Muscle of arm (tissue), 12 donors: ENCODE results near the gene SLC6A9. TPM values are rescaled to one million over a fixed set of nuclear protein-coding genes. Genes with fewer than 3 reads are reported as not detected.
A peak's percentile ranks its signal among the peaks of the same experiment; 100 is the strongest.

Experiments
- DNase-seq: peaks from one replicate; pipeline ENCODE4 v3.0.0-alpha.2; 2013
- polyA plus RNA-seq, 12 donors: library from polyadenylated mRNA; unstranded; fragments of 120-200 nt; gene quantifications; one replicate each; pipeline ENCODE4 v1.2.1, GENCODE V29; 2013; ENCODE audit not compliant: insufficient read length in 12 of 12

Gene SLC6A9
- polyA plus RNA-seq, 12 donors = 2.5 to 11.3 (median 3.5) TPM; not detected in 1

GRCh38 chr1:44002165-44002564, 29.1 kb downstream of the SLC6A9 start:
- DNase-seq = no peak

- no peak for DNase-seq
Observed at GRCh38 chr1:44000122-44000665, 31.1 kb downstream of the SLC6A9 start.

- no peak for DNase-seq
Observed at GRCh38 chr1:43999455-43999854, 31.8 kb downstream of the SLC6A9 start.

GRCh38 chr1:43998000-43998378, 33.3 kb downstream of the SLC6A9 start:
- DNase-seq = no peak

- no peak for DNase-seq
Observed at GRCh38 chr1:43997295-43997999, 33.8 kb downstream of the SLC6A9 start.

GRCh38 chr1:43996733-43997115, 34.5 kb downstream of the SLC6A9 start:
- no peak for DNase-seq

GRCh38 chr1:43995984-43996732, 35.1 kb downstream of the SLC6A9 start:
- DNase-seq = no peak

- no peak for DNase-seq
Observed at GRCh38 chr1:43994794-43995790, 36.2 kb downstream of the SLC6A9 start.

- no peak for DNase-seq
Observed at GRCh38 chr1:43994071-43994470, 37.2 kb downstream of the SLC6A9 start.

- DNase-seq = no peak
Observed at GRCh38 chr1:43993206-43993914, 37.9 kb downstream of the SLC6A9 start.

- DNase-seq = no peak
Observed at GRCh38 chr1:43992232-43992995, 38.8 kb downstream of the SLC6A9 start.

- peak; percentile 72 for DNase-seq
Observed at GRCh38 chr1:43991476-43992231, 39.6 kb downstream of the SLC6A9 start, which contains the start of gene CCDC24. CCDC24 (plus strand) TSS chr1:43991599; CDS start chr1:43991879, 280 bp downstream.

GRCh38 chr1:43991200-43991475, 40.1 kb downstream of the SLC6A9 start:
- DNase-seq = no peak

GRCh38 chr1:43990271-43991199, 40.7 kb downstream of the SLC6A9 start:
- no peak for DNase-seq

- DNase-seq = no peak
Observed at GRCh38 chr1:43987159-43987902, 43.9 kb downstream of the SLC6A9 start.

- DNase-seq = no peak
Observed at GRCh38 chr1:43986712-43987111, 44.5 kb downstream of the SLC6A9 start.

- no peak for DNase-seq
Observed at GRCh38 chr1:43985984-43986595, 45.2 kb downstream of the SLC6A9 start.
